Measurements from ENCODE around the gene NCKAP5. TPM values are rescaled to one million over a fixed set of nuclear protein-coding genes. Genes with fewer than 3 reads are reported as not detected.

NCKAP5 gene
- total and polyA plus RNA-seq, 9 of the 15 experiments (the other 6 are each of a cell fraction or from before 2014, with no cell fraction given), result not detected

DNA sequence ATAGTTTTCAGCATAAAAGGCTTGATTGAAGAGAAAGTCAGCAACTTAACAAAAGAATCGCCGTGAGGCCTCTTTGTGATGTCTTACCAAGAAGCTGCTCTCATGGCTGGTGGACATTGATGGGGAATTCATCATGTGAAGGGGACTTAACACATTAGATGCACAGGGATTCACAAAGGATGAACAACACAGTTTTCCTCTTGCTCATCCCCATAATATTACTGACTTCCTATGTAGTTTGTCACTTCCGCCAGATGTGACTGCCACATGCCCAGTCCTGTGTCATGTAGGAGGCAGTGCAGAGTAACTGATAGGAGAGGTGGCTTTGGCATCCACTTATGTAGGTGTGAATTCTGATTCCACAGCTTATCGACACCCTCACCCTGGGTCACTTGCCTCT, 665.6 kb downstream of the NCKAP5 start:
- POLR2A ChIA-PET, result no interaction called here
- H3K27ac ChIP-seq (ENCODE audit: extremely low read depth, low read depth, low read length), result no peak overlapping the region
- no peaks in the 10 kb centered on the region for H3K9me1 ChIP-seq (ENCODE audit: control insufficient read depth, insufficient read depth, low read length)
- in situ Hi-C loops (cut with MboI), result no loop called here
- no TSS peak for BruUV-seq (replicated peaks)
- H3K9me3 ChIP-seq (replicated peaks; ENCODE audit: control insufficient read depth, insufficient read depth, low read depth, low read length), result no peaks in the 10 kb centered on the region
- no peaks in the 10 kb centered on the region for H4K20me1 ChIP-seq (replicated peaks; ENCODE audit: control insufficient read depth, insufficient read depth, low read length)
- 0% methylated on average over 4 of the region's 4 CpGs for WGBS (ENCODE audit: insufficient coverage, low coverage, missing lambda C conversion rate)
- no peaks in the 10 kb centered on the region for H3K36me3 ChIP-seq (ENCODE audit: control insufficient read depth, insufficient read depth, low read length)
- CTCF ChIA-PET (ENCODE audit: low intra/inter-chr PET ratio), result no interaction called here
- H2AFZ ChIP-seq (ENCODE audit: low read depth, low read length), result no peak overlapping the region
- H3K79me2 ChIP-seq (ENCODE audit: control insufficient read depth, insufficient read depth, low read length), result no peaks in the 10 kb centered on the region
- intact Hi-C loops (cut with micrococcal nuclease), result no loop called here
- no peak overlapping the region for H3K4me2 ChIP-seq (ENCODE audit: insufficient read depth, low read length)
- DNase-seq (ENCODE audit: extremely low read depth in 1 of 4, low spot score in 3 of 4), result no peak
- no peaks in the 10 kb centered on the region for H3K27me3 ChIP-seq (ENCODE audit: control insufficient read depth in 2 of 2, insufficient read depth in 2 of 2, low read length in 2 of 2)
- ATAC-seq, result no peak
- TF ChIP-seq GATAD2B (IDR thresholded peaks at IDR 0.05; ENCODE audit: borderline replicate concordance), result no peak
- TF ChIP-seq SNIP1 (IDR thresholded peaks at IDR 0.05; ENCODE audit: low read depth), result no peak
- TF ChIP-seq ZBTB7A (IDR thresholded peaks at IDR 0.05; ENCODE audit: borderline replicate concordance, control insufficient read depth, low read depth, low read length), result no peak
- no peak overlapping the region for H3K9ac ChIP-seq (ENCODE audit: insufficient read depth in 1 of 2, low read depth in 2 of 2, low read length in 2 of 2)
- FAIRE-seq, result no peak
- H3K4me3 ChIP-seq, result no peak overlapping the region
- H3K4me1 ChIP-seq (replicated peaks in 1 of 2; ENCODE audit: control insufficient read depth in 2 of 2, insufficient read depth in 2 of 2, low read length in 2 of 2), result no peaks in the 10 kb centered on the region

GRCh38 chr2:132901661-132902060, 666.6 kb downstream of the NCKAP5 start:
- Histone ChIP-seq H4K20me1 (replicated peaks; ENCODE audit: control insufficient read depth, insufficient read depth, low read length) (no peaks in the 10 kb centered on the region), H3K9me3 (replicated peaks; ENCODE audit: control insufficient read depth, insufficient read depth, low read depth, low read length) (no peaks in the 10 kb centered on the region), H3K27ac (ENCODE audit: extremely low read depth, low read depth, low read length) (no peak overlapping the region), H3K4me2 (ENCODE audit: insufficient read depth, low read length) (no peak overlapping the region), H3K27me3 (ENCODE audit: control insufficient read depth in 2 of 2, insufficient read depth in 2 of 2, low read length in 2 of 2) (no peaks in the 10 kb centered on the region), H3K4me3 (no peak overlapping the region), H3K79me2 (ENCODE audit: control insufficient read depth, insufficient read depth, low read length) (no peaks in the 10 kb centered on the region), H2AFZ (ENCODE audit: low read depth, low read length) (no peak overlapping the region), H3K9ac (ENCODE audit: insufficient read depth in 1 of 2, low read depth in 2 of 2, low read length in 2 of 2) (no peak overlapping the region), H3K36me3 (ENCODE audit: control insufficient read depth, insufficient read depth, low read length) (no peaks in the 10 kb centered on the region), H3K9me1 (ENCODE audit: control insufficient read depth, insufficient read depth, low read length) (no peaks in the 10 kb centered on the region), H3K4me1 (replicated peaks in 1 of 2; ENCODE audit: control insufficient read depth in 2 of 2, insufficient read depth in 2 of 2, low read length in 2 of 2) (no peaks in the 10 kb centered on the region)
- no peak for ATAC-seq
- no peak for FAIRE-seq
- no TSS peak for BruUV-seq (replicated peaks)
- ChIA-PET POLR2A (no interaction called here), CTCF (ENCODE audit: low intra/inter-chr PET ratio) (no interaction called here)
- intact Hi-C loops (cut with micrococcal nuclease) (no loop called here), in situ Hi-C loops (cut with MboI) (no loop called here)
- TF ChIP-seq E2F3 (CRISPR knock-in tag; IDR thresholded peaks at IDR 0.05), result no peak
- no peak for DNase-seq (ENCODE audit: extremely low read depth in 1 of 4, low spot score in 3 of 4)

Data from K562 (cell line).